Transverse colon (tissue), 3 donors: Measurements from ENCODE around the gene PDE4D.

ENCODE experiments used
- CTCF ChIP-seq, 5 experiments: fragments of 200-600 bp in 3 of 5; fragments of 450-650 bp in 2 of 5; sonication (generic) in 3 of 5; IDR thresholded peaks; 1 replicate in 2 of 5; 2 replicates in 3 of 5; pipeline ENCODE4 v1.5.1; 2016 to 2017; ENCODE audit warnings: antibody characterized with exemption in 5 of 5, inconsistent platforms in 3 of 5, mild to moderate bottlenecking in 2 of 5, moderate library complexity in 1 of 5
- POLR2A ChIP-seq: fragments of 450-650 bp; IDR thresholded peaks from one replicate; pipeline ENCODE4 v1.6.1; 2016; ENCODE audit warnings: antibody characterized with exemption, mild to moderate bottlenecking, moderate library complexity

GRCh38 chr5:59756373-59757035 is 137.0 kb downstream of the PDE4D start:
- TF ChIP-seq CTCF (IDR thresholded peaks at IDR 0.05) (no peak), POLR2A (no peak)
